DMS53 treated with DMSO at 0.1 percent for 48 hours (cell line): ENCODE data around the gene MZT2B.
"Not testable (repeated sequence)": the region's sequence is repeated elsewhere in the genome, so short reads cannot be mapped to it uniquely, and the experiment has no call there.

ENCODE experiments used
- DNase-seq: peaks from one replicate; lab custom pipeline; 2025; ENCODE audit not compliant: unreplicated experiment; lab: John Stamatoyannopoulos, UW

Gene MZT2B

GRCh38 chr2:130202518-130202917, 20.5 kb downstream of the MZT2B start:
- DNase-seq = not testable (repeated sequence)

GRCh38 chr2:130203150-130203549, 21.1 kb downstream of the MZT2B start:
- DNase-seq = not testable (repeated sequence)

GRCh38 chr2:130207051-130207450, 25.0 kb downstream of the MZT2B start:
- not testable (repeated sequence) for DNase-seq

GRCh38 chr2:130219147-130219546, 37.1 kb downstream of the MZT2B start:
- not testable (repeated sequence) for DNase-seq

GRCh38 chr2:130220505-130220904, 38.4 kb downstream of the MZT2B start:
- DNase-seq = not testable (repeated sequence)

GRCh38 chr2:130222523-130222922, 40.5 kb downstream of the MZT2B start:
- DNase-seq = not testable (repeated sequence)

- not testable (repeated sequence) for DNase-seq
Measured at GRCh38 chr2:130228005-130228404, 45.9 kb downstream of the MZT2B start.

- not testable (repeated sequence) for DNase-seq
Measured at GRCh38 chr2:130228467-130229160, 46.6 kb downstream of the MZT2B start.

GRCh38 chr2:130229161-130229510, 47.1 kb downstream of the MZT2B start:
- not testable (repeated sequence) for DNase-seq

- DNase-seq = not testable (repeated sequence)
Measured at GRCh38 chr2:130230376-130230775, 48.3 kb downstream of the MZT2B start.

- DNase-seq = not testable (repeated sequence)
Measured at GRCh38 chr2:130230907-130231306, 48.8 kb downstream of the MZT2B start.

- no peak for DNase-seq
Measured at GRCh38 chr2:130231656-130232055, 49.6 kb downstream of the MZT2B start.

GRCh38 chr2:130233066-130233465, 51.0 kb downstream of the MZT2B start:
- not testable (repeated sequence) for DNase-seq

GRCh38 chr2:130239581-130239980, 57.5 kb downstream of the MZT2B start:
- DNase-seq = not testable (repeated sequence)
